Colonic mucosa (tissue), 4 donors: ENCODE measurements around the gene RPL14. TPM values are rescaled to one million over a fixed set of nuclear protein-coding genes. Genes with fewer than 3 reads are reported as not detected.

Experiments used
- DNase-seq: peaks from one replicate; pipeline ENCODE4 v3.0.0-alpha.2; 2020
- H3K27ac ChIP-seq: fragments of 200-600 bp; one replicate; pipeline ENCODE4 v1.8.0; 2021
- H3K27me3 ChIP-seq: fragments of 200-600 bp; one replicate; pipeline ENCODE4 v1.8.0; 2021
- H3K36me3 ChIP-seq: fragments of 200-600 bp; one replicate; pipeline ENCODE4 v1.8.0; 2021
- H3K4me1 ChIP-seq: fragments of 200-600 bp; one replicate; pipeline ENCODE4 v1.8.0; 2021; ENCODE audit warnings: mild to moderate bottlenecking
- H3K4me3 ChIP-seq: fragments of 200-600 bp; one replicate; pipeline ENCODE4 v1.8.0; 2021
- H3K9ac ChIP-seq, 2 donors: one replicate each; pipeline ENCODE4 v1.7.0; 2013; ENCODE audit warnings: control low read depth in 2 of 2, low read depth in 2 of 2, low read length in 2 of 2
- H3K9me3 ChIP-seq: fragments of 200-600 bp; one replicate; pipeline ENCODE4 v1.8.0; 2021
- intact Hi-C: fragments of 100-400 bp; cut with DNase I; formaldehyde crosslinking; loops from one replicate; pipeline ENCODE4 v1.14.1; 2022
- total RNA-seq, 2 donors: library from RNA; stranded (reverse); fragmentation: NEBNext Ultra II Directional in 1 of 2; extraction: Animal tissue kit (Norgen Biotek cat#: 25700) in 1 of 2; gene quantifications; one replicate each; pipeline ENCODE4 v1.2.1, GENCODE V29; 2021
- TF ChIP-seq, protein P1 (sequence below): fragments of 200-600 bp; IDR thresholded peaks from one replicate; pipeline ENCODE4 v1.8.0; 2022; ENCODE audit warnings: antibody characterized with exemption, mild to moderate bottlenecking
- donor health status: healthy.
- donor health status: DM: no; HTN: no; CAD: no.
- donor health status: DM: no; HTN: no; CAD: no.

The RPL14 gene
- total RNA-seq, 2 donors from 2014 or later, result 1,699 to 1,906 TPM

DNA sequence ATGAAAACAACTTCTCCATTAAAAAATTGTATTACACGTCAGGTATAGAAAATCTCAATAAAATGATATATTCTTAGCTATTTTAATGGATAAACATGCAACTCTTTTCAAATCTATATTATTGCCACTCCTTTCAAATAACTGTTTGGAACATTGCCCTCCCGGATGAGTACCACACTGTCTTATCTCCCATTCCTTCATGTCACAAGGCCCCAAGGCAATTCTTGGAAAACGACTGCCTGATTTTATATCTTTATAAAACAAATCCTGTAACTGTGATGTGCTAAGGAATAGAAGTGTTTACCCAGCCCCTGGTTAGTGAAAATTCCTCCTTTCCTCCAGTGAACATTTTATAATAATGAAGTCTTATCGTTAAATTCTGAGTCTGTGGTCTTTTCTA, 13.6 kb downstream of the RPL14 start:
- H3K4me1 ChIP-seq, result no peaks in the 10 kb centered on the region
- DNase-seq, result no peak
- H3K27ac ChIP-seq, result no peak overlapping the region
- no peaks in the 10 kb centered on the region for H3K27me3 ChIP-seq
- H3K9ac ChIP-seq, result no peak overlapping the region
- no peak overlapping the region for H3K4me3 ChIP-seq
- intact Hi-C loops, result no loop called here
- TF ChIP-seq, protein P1, sequence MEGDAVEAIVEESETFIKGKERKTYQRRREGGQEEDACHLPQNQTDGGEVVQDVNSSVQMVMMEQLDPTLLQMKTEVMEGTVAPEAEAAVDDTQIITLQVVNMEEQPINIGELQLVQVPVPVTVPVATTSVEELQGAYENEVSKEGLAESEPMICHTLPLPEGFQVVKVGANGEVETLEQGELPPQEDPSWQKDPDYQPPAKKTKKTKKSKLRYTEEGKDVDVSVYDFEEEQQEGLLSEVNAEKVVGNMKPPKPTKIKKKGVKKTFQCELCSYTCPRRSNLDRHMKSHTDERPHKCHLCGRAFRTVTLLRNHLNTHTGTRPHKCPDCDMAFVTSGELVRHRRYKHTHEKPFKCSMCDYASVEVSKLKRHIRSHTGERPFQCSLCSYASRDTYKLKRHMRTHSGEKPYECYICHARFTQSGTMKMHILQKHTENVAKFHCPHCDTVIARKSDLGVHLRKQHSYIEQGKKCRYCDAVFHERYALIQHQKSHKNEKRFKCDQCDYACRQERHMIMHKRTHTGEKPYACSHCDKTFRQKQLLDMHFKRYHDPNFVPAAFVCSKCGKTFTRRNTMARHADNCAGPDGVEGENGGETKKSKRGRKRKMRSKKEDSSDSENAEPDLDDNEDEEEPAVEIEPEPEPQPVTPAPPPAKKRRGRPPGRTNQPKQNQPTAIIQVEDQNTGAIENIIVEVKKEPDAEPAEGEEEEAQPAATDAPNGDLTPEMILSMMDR, result no peak
- H3K9me3 ChIP-seq, result no peaks in the 10 kb centered on the region
- no peaks in the 10 kb centered on the region for H3K36me3 ChIP-seq

DNA sequence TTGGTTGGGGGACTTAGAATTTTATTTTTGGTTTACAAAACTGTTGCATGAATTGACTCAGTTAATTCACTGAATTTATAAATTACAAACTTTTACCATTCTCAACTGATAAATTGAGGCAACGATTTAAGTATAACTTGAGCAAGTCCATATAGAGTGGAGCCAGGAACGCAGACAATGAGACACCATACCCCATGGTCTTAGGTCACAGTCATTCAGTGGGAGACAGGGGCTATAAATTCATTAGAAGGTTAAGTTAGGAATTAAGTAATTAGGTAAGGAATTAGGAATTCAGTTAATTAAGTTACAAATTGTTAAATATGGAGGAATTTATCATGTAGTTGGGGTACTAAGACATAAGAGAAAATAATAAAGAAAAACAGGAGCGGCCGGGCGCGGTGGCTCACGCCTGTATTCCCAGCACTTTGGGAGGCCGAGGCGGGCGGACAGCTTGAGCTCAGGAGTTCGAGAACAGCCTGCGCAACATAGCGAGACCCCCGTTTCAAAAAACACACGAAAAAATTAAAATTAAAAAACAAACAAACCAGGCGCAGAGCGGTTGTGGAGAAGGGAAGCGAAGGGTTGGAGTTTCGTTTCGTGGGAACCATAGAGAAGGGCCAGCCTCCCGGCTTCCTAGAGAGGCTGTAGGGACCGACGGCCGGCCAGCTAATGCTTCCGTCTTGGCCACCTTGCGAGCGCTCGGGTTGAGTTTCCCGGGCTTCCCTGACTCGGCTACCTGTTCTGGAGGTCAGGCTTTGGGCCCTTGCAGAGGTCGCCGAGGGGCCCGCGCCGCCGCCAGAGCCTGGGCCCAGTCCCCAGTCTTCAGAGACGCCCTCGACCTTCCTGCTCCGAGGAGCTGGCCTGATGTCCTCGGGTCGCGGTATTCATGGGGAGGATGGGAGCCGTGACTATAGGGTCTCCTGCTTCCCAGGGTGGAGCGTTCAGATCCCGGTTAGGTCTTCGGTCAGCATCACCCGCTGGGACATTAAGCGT, 19.6 kb downstream of the RPL14 start, which contains the start of gene ZNF619:
Gene ZNF619, plus strand, starts transcription at position 645 of the 993 bp plus-strand sequence. CDS start 858 bp downstream, outside the sequence.
- peak within 1 kb of the TSS; percentile 66 for H3K4me3 ChIP-seq
- no peaks in the 10 kb centered on the region for H3K36me3 ChIP-seq
- intact Hi-C loops, result no loop called here
- H3K4me1 ChIP-seq, result no peaks in the 10 kb centered on the region
- peak; percentile 82 for DNase-seq
- TF ChIP-seq, protein P1, result no peak
- H3K27me3 ChIP-seq, result no peaks in the 10 kb centered on the region
- peak within 1 kb of the TSS; percentile 77 to 81 for H3K9ac ChIP-seq
- H3K27ac ChIP-seq, result peak within 1 kb of the TSS; percentile 39
- H3K9me3 ChIP-seq, result no peaks in the 10 kb centered on the region

DNA sequence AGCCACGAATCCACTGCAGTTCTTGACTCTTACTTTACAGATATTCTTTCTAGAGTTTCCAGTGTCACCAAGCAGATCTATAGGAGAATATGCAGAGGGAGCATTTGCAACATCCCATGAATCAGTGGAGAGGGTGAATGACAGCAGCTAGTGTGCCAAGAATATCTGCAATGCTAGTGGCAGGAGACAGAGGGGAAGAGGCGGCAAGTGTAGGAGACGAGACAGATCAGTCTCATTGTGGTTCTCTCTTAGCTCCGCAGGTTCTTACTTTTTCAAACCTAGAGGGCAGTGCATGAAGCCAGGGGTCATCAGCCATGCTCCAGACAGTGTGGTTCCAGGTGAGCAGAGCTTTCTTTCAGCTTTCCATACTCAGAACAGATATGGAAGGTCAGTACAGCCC, 20.5 kb downstream of the RPL14 start:
- H3K27ac ChIP-seq, result no peak overlapping the region
- H3K9me3 ChIP-seq, result no peaks in the 10 kb centered on the region
- H3K27me3 ChIP-seq, result no peaks in the 10 kb centered on the region
- H3K9ac ChIP-seq, result peak overlapping the region; percentile 77 to 81
- TF ChIP-seq, protein P1, result no peak
- H3K4me1 ChIP-seq, result no peaks in the 10 kb centered on the region
- DNase-seq, result no peak
- peak overlapping the region; percentile 66 for H3K4me3 ChIP-seq
- intact Hi-C loops, result no loop called here
- H3K36me3 ChIP-seq, result no peaks in the 10 kb centered on the region

DNA sequence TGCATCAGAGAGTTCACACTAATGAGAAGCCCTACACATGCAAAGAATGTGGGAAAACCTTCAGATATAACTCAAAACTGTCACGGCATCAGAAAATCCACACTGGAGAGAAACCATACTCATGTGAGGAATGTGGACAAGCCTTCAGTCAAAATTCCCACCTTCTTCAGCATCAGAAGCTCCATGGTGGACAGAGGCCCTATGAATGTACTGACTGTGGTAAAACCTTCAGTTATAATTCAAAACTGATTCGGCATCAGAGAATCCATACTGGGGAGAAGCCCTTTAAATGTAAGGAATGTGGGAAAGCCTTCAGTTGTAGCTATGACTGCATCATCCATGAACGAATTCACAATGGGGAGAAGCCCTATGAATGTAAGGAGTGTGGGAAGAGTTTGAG, 30.0 kb downstream of the RPL14 start:
- no peak overlapping the region for H3K4me3 ChIP-seq
- H3K9me3 ChIP-seq, result no peaks in the 10 kb centered on the region
- no peak overlapping the region for H3K27ac ChIP-seq
- TF ChIP-seq, protein P1, result no peak
- DNase-seq, result no peak
- H3K4me1 ChIP-seq, result no peaks in the 10 kb centered on the region
- peaks cover 8% of the 10 kb centered on the region for H3K36me3 ChIP-seq
- intact Hi-C loops, result no loop called here
- no peaks in the 10 kb centered on the region for H3K27me3 ChIP-seq
- H3K9ac ChIP-seq, result no peak overlapping the region

DNA sequence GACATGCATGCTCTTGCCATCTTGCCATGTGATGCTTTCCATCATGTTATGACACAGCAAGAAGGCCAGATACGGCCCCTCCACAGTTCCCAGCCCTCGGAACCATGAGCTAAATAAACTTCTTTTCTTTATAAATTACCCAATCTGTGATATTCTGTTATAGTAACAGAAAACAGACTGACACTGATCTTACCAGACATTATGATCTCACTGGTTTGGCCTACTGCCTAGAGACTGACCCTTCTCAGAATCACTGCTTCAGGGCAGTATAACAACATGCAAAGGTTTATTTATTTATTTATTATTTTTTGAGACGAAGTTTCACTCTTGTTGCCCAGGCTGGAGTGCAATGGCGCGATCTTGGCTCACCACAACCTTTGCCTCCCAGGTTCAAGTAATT, 33.8 kb downstream of the RPL14 start:
- Histone ChIP-seq H3K4me3 (no peak overlapping the region), H3K4me1 (no peaks in the 10 kb centered on the region), H3K27me3 (no peaks in the 10 kb centered on the region), H3K9me3 (no peaks in the 10 kb centered on the region), H3K9ac (no peak overlapping the region), H3K36me3 (peaks cover 8% of the 10 kb centered on the region), H3K27ac (no peak overlapping the region)
- no peak for DNase-seq
- intact Hi-C loops, result no loop called here
- TF ChIP-seq, protein P1, result no peak
